Calu3 (cell line): ENCODE results near the gene MLLT3. TPM values are rescaled to one million over a fixed set of nuclear protein-coding genes. Genes with fewer than 3 reads are reported as not detected.

Experiments used
- BruUV-seq: library from RNA; stranded (reverse); fragments of 400-500 nt; replicated peaks from 2 replicates; lab custom pipeline; 2021; lab: Mats Ljungman, UMichigan
- CTCF ChIA-PET: fragments of 300-600 bp; sonication (Branson Sonifier 250); formaldehyde crosslinking; loops from one replicate; lab custom pipeline; 2022; ENCODE audit warnings: antibody characterized with exemption; lab: Charles Lee
- DNase-seq: peaks from one replicate; pipeline ENCODE4 v3.0.0; 2022
- H3K27ac Mint-ChIP-seq: one replicate; pipeline ENCODE4 v1.8.0; 2022; ENCODE audit warnings: mixed read lengths; ENCODE audit not compliant: unreplicated experiment
- H3K27me3 Mint-ChIP-seq: one replicate; pipeline ENCODE4 v1.8.0; 2022; ENCODE audit warnings: mixed read lengths; ENCODE audit not compliant: unreplicated experiment
- H3K36me3 Mint-ChIP-seq: one replicate; pipeline ENCODE4 v1.8.0; 2022; ENCODE audit warnings: mild to moderate bottlenecking, moderate library complexity, mixed read lengths; ENCODE audit not compliant: insufficient read depth, unreplicated experiment
- H3K4me1 Mint-ChIP-seq: one replicate; pipeline ENCODE4 v1.8.0; 2022; ENCODE audit warnings: mild to moderate bottlenecking, low read depth, mixed read lengths; ENCODE audit not compliant: unreplicated experiment
- H3K4me3 Mint-ChIP-seq: one replicate; pipeline ENCODE4 v1.8.0; 2022; ENCODE audit warnings: mild to moderate bottlenecking, low read depth, moderate library complexity, mixed read lengths; ENCODE audit not compliant: unreplicated experiment
- H3K9me3 Mint-ChIP-seq: one replicate; pipeline ENCODE4 v1.8.0; 2022; ENCODE audit warnings: low read depth, mixed read lengths; ENCODE audit not compliant: unreplicated experiment
- intact Hi-C: fragments of 100-400 bp; cut with micrococcal nuclease; formaldehyde crosslinking; loops from one replicate; pipeline ENCODE4 v1.10.0; 2022; ENCODE audit not compliant: unreplicated experiment
- total RNA-seq: library from RNA; stranded (reverse); gene quantifications from 2 replicates; pipeline ENCODE4 v1.2.3, GENCODE V29; 2022
- TF ChIP-seq, protein P1 (sequence below): fragments of 200-600 bp; IDR thresholded peaks from one replicate; pipeline ENCODE4 v1.8.0; 2022; ENCODE audit warnings: antibody characterized with exemption; ENCODE audit not compliant: unreplicated experiment

Gene MLLT3
- total RNA-seq, 1 experiment from 2014 or later = 23.1 TPM

DNA sequence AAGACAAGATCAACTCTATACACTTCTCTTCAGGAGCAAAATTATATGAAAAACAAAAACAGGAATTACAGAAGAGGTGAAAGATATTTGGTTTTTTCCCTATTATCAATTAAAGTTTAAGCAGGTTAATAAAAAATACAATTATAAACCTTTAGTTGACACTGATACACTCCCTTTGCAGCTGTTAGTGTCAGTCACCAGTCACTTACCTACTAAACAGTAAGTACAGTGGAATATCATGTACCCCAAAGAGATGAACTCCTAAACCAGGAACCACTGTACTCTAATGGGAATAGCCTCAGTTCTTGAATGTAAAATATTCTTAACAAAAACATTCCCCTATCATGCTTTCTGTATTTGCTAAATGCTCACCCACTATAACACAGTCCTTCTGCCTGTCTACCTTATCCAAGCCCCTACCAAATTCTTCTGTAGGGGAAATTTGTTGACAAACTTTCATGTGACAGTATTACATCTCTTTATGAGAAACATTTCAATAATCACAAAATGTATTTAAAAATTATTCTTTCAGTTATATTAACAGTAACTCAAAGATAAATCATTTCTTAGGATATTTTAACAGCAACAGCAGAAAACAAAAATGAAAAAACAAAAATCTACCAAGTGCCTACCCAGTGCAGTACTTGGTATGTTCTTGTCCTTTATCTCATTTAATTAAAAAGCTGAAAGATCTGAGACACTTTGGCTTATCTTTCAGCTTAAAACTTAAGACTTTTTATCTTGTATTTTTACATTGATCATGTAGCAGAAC is 212.8 kb downstream of the MLLT3 start:
- no peaks in the 10 kb centered on the region for H3K36me3 Mint-ChIP-seq
- no peaks in the 10 kb centered on the region for H3K27me3 Mint-ChIP-seq
- intact Hi-C loops = no loop called here
- no TSS peak for BruUV-seq
- no peak overlapping the region for H3K4me3 Mint-ChIP-seq
- no peaks in the 10 kb centered on the region for H3K9me3 Mint-ChIP-seq
- no peak for DNase-seq
- H3K27ac Mint-ChIP-seq = no peak overlapping the region
- CTCF ChIA-PET = no interaction called here
- H3K4me1 Mint-ChIP-seq = no peaks in the 10 kb centered on the region
- TF ChIP-seq, protein P1, sequence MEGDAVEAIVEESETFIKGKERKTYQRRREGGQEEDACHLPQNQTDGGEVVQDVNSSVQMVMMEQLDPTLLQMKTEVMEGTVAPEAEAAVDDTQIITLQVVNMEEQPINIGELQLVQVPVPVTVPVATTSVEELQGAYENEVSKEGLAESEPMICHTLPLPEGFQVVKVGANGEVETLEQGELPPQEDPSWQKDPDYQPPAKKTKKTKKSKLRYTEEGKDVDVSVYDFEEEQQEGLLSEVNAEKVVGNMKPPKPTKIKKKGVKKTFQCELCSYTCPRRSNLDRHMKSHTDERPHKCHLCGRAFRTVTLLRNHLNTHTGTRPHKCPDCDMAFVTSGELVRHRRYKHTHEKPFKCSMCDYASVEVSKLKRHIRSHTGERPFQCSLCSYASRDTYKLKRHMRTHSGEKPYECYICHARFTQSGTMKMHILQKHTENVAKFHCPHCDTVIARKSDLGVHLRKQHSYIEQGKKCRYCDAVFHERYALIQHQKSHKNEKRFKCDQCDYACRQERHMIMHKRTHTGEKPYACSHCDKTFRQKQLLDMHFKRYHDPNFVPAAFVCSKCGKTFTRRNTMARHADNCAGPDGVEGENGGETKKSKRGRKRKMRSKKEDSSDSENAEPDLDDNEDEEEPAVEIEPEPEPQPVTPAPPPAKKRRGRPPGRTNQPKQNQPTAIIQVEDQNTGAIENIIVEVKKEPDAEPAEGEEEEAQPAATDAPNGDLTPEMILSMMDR = no peak

DNA sequence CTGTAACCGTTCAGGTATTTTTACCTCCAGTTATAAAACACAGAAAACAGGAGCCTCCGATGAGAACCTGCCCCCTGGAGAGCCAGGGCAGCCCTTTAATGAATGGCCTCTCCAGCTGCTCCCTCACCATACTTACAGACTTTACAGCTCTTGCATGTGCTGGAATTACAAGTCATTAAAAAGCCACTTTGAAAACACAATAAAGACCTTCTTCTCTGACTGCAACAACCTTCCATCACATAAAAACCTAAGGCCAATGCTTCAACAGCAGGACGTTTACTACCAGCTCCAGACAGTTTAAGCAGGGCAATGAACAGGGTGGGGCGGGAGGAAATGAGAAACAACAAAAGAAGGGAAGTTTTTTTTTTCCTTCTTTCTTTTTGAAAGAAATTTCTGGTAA is 213.8 kb downstream of the MLLT3 start:
- no peaks in the 10 kb centered on the region for H3K4me1 Mint-ChIP-seq
- intact Hi-C loops = no loop called here
- no peak overlapping the region for H3K4me3 Mint-ChIP-seq

DNA sequence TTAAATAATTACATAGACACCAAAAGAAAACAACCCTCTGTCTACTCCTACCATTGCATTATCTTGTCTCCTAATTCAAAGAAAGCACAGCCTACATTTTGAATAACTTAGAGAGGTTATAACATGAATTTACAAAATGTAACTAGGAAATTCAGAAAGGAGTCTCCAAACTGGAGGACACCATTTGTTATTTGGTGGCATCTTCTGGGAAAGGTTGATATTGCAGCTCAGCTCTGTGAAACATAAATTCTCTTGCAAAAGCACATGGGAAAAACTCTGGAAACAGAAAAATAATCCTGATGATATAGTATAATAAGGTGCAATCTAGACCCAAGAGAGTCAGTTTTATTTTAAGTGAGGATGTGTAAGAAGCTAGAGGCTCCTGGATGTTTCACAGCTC is 215.3 kb downstream of the MLLT3 start:
- H3K4me1 Mint-ChIP-seq = peaks cover 6% of the 10 kb centered on the region
- TF ChIP-seq, protein P1 = no peak
- intact Hi-C loops = no loop called here
- H3K4me3 Mint-ChIP-seq = no peak overlapping the region
- no TSS peak for BruUV-seq
- no peak overlapping the region for H3K27ac Mint-ChIP-seq
- no peak for DNase-seq
- H3K9me3 Mint-ChIP-seq = no peaks in the 10 kb centered on the region
- CTCF ChIA-PET = interaction anchor here (0.8 kb wide), 1 partner anchor 10 kb away, joined by 3 read pairs; no protein-coding TSS in a partner anchor
- no peaks in the 10 kb centered on the region for H3K27me3 Mint-ChIP-seq
- no peaks in the 10 kb centered on the region for H3K36me3 Mint-ChIP-seq

More for the DNA sequence above, 213.8 kb downstream of the MLLT3 start:
- TF ChIP-seq, protein P1 = no peak
- CTCF ChIA-PET = no interaction called here
- no peaks in the 10 kb centered on the region for H3K27me3 Mint-ChIP-seq
- no peaks in the 10 kb centered on the region for H3K9me3 Mint-ChIP-seq
- H3K36me3 Mint-ChIP-seq = no peaks in the 10 kb centered on the region
- no peak overlapping the region for H3K27ac Mint-ChIP-seq
- BruUV-seq = no TSS peak
- no peak for DNase-seq

DNA sequence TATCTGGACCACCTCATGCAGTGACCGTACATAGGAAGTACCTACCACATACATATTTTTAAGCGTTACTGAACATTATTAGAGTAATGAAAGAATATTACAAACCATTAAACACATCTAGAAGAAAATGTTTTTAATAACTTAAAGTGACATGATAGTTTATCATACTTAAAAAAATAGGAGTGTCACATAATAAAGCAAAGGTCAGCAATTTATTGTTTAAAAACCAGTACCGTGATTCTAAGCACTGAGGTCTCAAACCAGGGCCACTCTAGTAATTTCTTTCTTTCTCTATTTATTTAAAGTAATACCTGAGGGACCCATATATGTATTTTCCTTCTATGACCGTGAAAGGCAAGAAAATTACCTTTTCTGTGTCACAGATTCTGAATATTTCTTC is 216.0 kb downstream of the MLLT3 start:
- intact Hi-C loops = no loop called here
- no peak overlapping the region for H3K27ac Mint-ChIP-seq
- H3K4me1 Mint-ChIP-seq = peaks cover 9% of the 10 kb centered on the region
- TF ChIP-seq, protein P1 = no peak
- no peaks in the 10 kb centered on the region for H3K27me3 Mint-ChIP-seq
- CTCF ChIA-PET = interaction anchor here (0.8 kb wide), 1 partner anchor 10 kb away, joined by 3 read pairs; no protein-coding TSS in a partner anchor
- H3K9me3 Mint-ChIP-seq = no peaks in the 10 kb centered on the region
- no TSS peak for BruUV-seq
- no peak for DNase-seq
- no peaks in the 10 kb centered on the region for H3K36me3 Mint-ChIP-seq
- no peak overlapping the region for H3K4me3 Mint-ChIP-seq
